Gastrocnemius medialis (tissue), 4 donors: ENCODE data around the gene KDELR3.

Experiments
- POLR2A ChIP-seq, 2 donors: fragments of 450-650 bp; IDR thresholded peaks; one replicate each; pipeline ENCODE4 v1.6.1; 2017; ENCODE audit warnings: antibody characterized with exemption in 2 of 2, mild to moderate bottlenecking in 2 of 2, moderate library complexity in 2 of 2
- TF ChIP-seq, protein P1 (sequence below), 5 experiments: fragments of 450-650 bp in 3 of 5; fragments of 200-600 bp in 2 of 5; sonication (generic) in 2 of 5; IDR thresholded peaks in 4 of 5; conservative IDR thresholded peaks in 1 of 5; 1 replicate in 4 of 5; 2 replicates in 1 of 5; pipeline ENCODE4 v1.5.1; 2016 to 2019; ENCODE audit warnings: antibody characterized with exemption in 5 of 5, mild to moderate bottlenecking in 3 of 5, moderate library complexity in 3 of 5

DNA sequence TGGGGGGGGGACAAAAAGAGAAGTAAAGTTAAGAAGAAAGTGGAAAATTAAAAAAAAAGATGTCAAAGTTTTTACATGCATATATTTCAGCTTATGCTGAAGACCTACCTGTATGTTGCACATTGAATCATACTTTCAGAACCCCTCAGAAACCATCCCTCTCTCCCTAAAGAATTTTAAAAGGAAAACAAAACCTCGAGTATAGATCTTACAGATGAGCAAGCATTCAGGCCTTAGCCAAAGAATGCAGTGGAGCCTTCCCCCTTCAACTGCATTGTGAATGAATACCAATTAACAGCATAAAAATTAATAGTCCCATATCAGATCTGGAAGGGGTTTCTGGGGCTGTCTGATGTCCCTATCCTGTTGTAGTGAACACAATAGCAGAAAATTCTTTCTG, 16.3 kb downstream of the KDELR3 start:
- no peak for TF ChIP-seq POLR2A (IDR thresholded peaks at IDR 0.05)
- TF ChIP-seq, protein P1, sequence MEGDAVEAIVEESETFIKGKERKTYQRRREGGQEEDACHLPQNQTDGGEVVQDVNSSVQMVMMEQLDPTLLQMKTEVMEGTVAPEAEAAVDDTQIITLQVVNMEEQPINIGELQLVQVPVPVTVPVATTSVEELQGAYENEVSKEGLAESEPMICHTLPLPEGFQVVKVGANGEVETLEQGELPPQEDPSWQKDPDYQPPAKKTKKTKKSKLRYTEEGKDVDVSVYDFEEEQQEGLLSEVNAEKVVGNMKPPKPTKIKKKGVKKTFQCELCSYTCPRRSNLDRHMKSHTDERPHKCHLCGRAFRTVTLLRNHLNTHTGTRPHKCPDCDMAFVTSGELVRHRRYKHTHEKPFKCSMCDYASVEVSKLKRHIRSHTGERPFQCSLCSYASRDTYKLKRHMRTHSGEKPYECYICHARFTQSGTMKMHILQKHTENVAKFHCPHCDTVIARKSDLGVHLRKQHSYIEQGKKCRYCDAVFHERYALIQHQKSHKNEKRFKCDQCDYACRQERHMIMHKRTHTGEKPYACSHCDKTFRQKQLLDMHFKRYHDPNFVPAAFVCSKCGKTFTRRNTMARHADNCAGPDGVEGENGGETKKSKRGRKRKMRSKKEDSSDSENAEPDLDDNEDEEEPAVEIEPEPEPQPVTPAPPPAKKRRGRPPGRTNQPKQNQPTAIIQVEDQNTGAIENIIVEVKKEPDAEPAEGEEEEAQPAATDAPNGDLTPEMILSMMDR (IDR thresholded peaks at IDR 0.05 in 4 of 5, conservative IDR thresholded peaks at IDR 0.05 in 1 of 5): no peak
